Measurements from ENCODE around the gene TMEM272.

DNA sequence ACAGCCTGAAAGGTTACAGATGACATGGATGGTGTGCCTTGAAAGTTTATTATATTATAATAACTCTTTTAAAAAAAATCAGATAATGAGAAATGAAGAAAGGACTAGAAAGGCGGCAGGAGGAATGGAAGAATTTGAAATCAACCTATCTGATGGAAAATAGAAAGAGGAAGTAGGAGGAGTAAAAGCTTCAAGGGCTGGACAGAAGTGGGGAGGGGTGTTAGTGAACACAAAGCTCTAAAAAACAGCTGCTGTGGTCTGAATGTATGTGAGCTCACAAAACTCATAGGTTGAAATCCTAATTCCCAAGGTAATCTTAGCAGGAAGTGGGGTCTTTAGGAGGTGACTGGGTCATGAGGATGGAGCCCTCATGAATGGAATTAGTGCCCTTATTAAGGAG is 36.3 kb upstream of the TMEM272 start:
- no peak for TF ChIP-seq FOXK2 (IDR thresholded peaks at IDR 0.05)
- TF ChIP-seq SUZ12 (IDR thresholded peaks at IDR 0.05) = no peak
- no peak for TF ChIP-seq ELF4 (IDR thresholded peaks at IDR 0.05)
- no peak for TF ChIP-seq BHLHE40 (IDR thresholded peaks at IDR 0.05; ENCODE audit: borderline replicate concordance)
- TF ChIP-seq SP1 (IDR thresholded peaks at IDR 0.05) = no peak
- TF ChIP-seq ZNF384 (IDR thresholded peaks at IDR 0.05) = no peak
- TF ChIP-seq, protein P1, sequence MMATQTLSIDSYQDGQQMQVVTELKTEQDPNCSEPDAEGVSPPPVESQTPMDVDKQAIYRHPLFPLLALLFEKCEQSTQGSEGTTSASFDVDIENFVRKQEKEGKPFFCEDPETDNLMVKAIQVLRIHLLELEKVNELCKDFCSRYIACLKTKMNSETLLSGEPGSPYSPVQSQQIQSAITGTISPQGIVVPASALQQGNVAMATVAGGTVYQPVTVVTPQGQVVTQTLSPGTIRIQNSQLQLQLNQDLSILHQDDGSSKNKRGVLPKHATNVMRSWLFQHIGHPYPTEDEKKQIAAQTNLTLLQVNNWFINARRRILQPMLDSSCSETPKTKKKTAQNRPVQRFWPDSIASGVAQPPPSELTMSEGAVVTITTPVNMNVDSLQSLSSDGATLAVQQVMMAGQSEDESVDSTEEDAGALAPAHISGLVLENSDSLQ (IDR thresholded peaks at IDR 0.05) = no peak
- TF ChIP-seq FOXA1 (IDR thresholded peaks at IDR 0.05) = no peak
- no peak for TF ChIP-seq HDGF (IDR thresholded peaks at IDR 0.05; ENCODE audit: borderline replicate concordance)

Data from HEK293T (cell line).